Right lobe of liver (tissue), 4 donors: ENCODE measurements around the gene POP5.

Source experiments
- CTCF ChIP-seq, 4 donors: fragments of 200-600 bp in 3 of 4; fragments of 450-650 bp in 1 of 4; IDR thresholded peaks; one replicate each; pipeline versions ENCODE4 v1.5.1 to v1.8.0; 2016 to 2022; ENCODE audit warnings: antibody characterized with exemption in 4 of 4, mild to moderate bottlenecking in 2 of 4
- POLR2A ChIP-seq: fragments of 450-650 bp; IDR thresholded peaks from one replicate; pipeline ENCODE4 v1.6.1; 2017; ENCODE audit warnings: antibody characterized with exemption, mild to moderate bottlenecking
- donor health status: DM: no; HTN: no; CAD: no.
- donor health status: DM: no; HTN: no; CAD: no.
- donor health status: DM: no; HTN: yes; CAD: no.

- TF ChIP-seq CTCF (IDR thresholded peaks at IDR 0.05) (no peak), POLR2A (peak; percentile 97)
Measured at GRCh38 chr12:120534203-120534702, 46.9 kb downstream of the POP5 start, which contains the start of gene RNF10.
